Measurements from ENCODE around the gene ZNF827.

ZNF827 gene

GRCh38 chr4:145815027-145815612, 123.5 kb downstream of the ZNF827 start:
- H3K4me3 ChIP-seq (ENCODE audit: control insufficient read depth, low read depth, low read length) = no peak overlapping the region
- TF ChIP-seq CTCF (conservative IDR thresholded peaks at IDR 0.05; ENCODE audit: control insufficient read depth, insufficient read depth, low read depth, low read length) = no peak
- DNase-seq (ENCODE audit: low read depth) = no peak

GRCh38 chr4:145814246-145814645, 124.4 kb downstream of the ZNF827 start:
- H3K4me3 ChIP-seq (ENCODE audit: control insufficient read depth, low read depth, low read length) = no peak overlapping the region
- DNase-seq (ENCODE audit: low read depth) = no peak
- no peak for TF ChIP-seq CTCF (conservative IDR thresholded peaks at IDR 0.05; ENCODE audit: control insufficient read depth, insufficient read depth, low read depth, low read length)

- no peak overlapping the region for H3K4me3 ChIP-seq (ENCODE audit: control insufficient read depth, low read depth, low read length)
- peak; percentile 14 for DNase-seq (ENCODE audit: low read depth)
- TF ChIP-seq CTCF (conservative IDR thresholded peaks at IDR 0.05; ENCODE audit: control insufficient read depth, insufficient read depth, low read depth, low read length) = no peak
Observed at GRCh38 chr4:145812919-145813318, 125.7 kb downstream of the ZNF827 start.

- DNase-seq (ENCODE audit: low read depth) = no peak
- no peak for TF ChIP-seq CTCF (conservative IDR thresholded peaks at IDR 0.05; ENCODE audit: control insufficient read depth, insufficient read depth, low read depth, low read length)
- no peak overlapping the region for H3K4me3 ChIP-seq (ENCODE audit: control insufficient read depth, low read depth, low read length)
Observed at GRCh38 chr4:145808848-145809512, 129.6 kb downstream of the ZNF827 start.

- H3K4me3 ChIP-seq (ENCODE audit: control insufficient read depth, low read depth, low read length) = peak overlapping the region; percentile 20
- no peak for TF ChIP-seq CTCF (conservative IDR thresholded peaks at IDR 0.05; ENCODE audit: control insufficient read depth, insufficient read depth, low read depth, low read length)
- peak; percentile 96 for DNase-seq (ENCODE audit: low read depth)
Observed at GRCh38 chr4:145808021-145808650, 130.5 kb downstream of the ZNF827 start.

- TF ChIP-seq CTCF (conservative IDR thresholded peaks at IDR 0.05; ENCODE audit: control insufficient read depth, insufficient read depth, low read depth, low read length) = no peak
- H3K4me3 ChIP-seq (ENCODE audit: control insufficient read depth, low read depth, low read length) = no peak overlapping the region
- DNase-seq (ENCODE audit: low read depth) = no peak
Observed at GRCh38 chr4:145805490-145805889, 133.1 kb downstream of the ZNF827 start.
